Transverse colon (tissue), 4 donors: ENCODE results near the gene DCAF4L1.

Source experiments
- EP300 ChIP-seq: sonication (generic); formaldehyde crosslinking; IDR thresholded peaks from one replicate; pipeline ENCODE4 v1.6.1; 2017; ENCODE audit warnings: antibody characterized with exemption, low read depth
- POLR2A ChIP-seq: fragments of 450-650 bp; IDR thresholded peaks from one replicate; pipeline ENCODE4 v1.6.1; 2016; ENCODE audit warnings: antibody characterized with exemption, mild to moderate bottlenecking, moderate library complexity
- POLR2AphosphoS5 ChIP-seq, 3 donors: sonication (generic); formaldehyde crosslinking; IDR thresholded peaks; one replicate each; pipeline ENCODE4 v1.6.1; 2016; ENCODE audit warnings: antibody characterized with exemption in 3 of 3
- TF ChIP-seq, protein P1 (sequence below), 5 experiments: fragments of 200-600 bp in 3 of 5; fragments of 450-650 bp in 2 of 5; sonication (generic) in 3 of 5; IDR thresholded peaks; 1 replicate in 2 of 5; 2 replicates in 3 of 5; pipeline ENCODE4 v1.5.1; 2016 to 2017; ENCODE audit warnings: antibody characterized with exemption in 5 of 5, inconsistent platforms in 3 of 5, mild to moderate bottlenecking in 2 of 5, moderate library complexity in 1 of 5

DNA sequence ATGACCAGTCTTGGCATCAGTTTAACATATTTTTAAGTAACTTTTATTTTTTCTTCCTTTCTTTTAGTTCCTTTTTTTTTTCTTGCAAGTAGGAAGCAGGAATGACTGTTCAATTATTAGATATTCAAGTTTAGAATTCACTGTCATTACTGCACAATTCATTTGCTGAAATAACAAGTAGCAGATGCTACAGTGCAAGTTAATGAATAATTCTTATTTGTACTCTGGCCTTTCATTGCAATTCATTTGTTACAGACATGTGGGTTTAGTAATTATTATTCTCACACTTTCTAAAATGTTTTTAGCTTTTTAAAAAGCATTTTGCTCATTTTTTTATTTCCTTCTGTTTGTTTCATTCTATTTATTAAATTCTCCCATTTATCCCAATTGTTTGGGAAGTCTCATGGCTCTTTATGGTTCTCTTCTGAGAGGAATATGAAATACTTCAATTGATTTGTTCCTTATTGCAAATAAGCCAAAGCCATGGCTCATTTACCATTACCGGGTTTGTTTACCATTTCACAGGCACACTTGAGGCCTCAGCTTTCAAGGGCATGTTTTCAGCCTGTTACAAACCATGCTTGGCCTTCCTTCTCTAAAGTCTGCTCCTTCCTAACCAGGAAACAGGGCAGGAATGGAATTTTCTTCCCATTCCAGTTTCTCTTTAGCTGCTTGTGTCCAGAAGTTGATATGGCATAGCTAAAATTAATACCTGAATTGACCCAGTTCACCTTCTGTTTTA lies 4.6 kb upstream of the DCAF4L1 start:
- TF ChIP-seq, protein P1, sequence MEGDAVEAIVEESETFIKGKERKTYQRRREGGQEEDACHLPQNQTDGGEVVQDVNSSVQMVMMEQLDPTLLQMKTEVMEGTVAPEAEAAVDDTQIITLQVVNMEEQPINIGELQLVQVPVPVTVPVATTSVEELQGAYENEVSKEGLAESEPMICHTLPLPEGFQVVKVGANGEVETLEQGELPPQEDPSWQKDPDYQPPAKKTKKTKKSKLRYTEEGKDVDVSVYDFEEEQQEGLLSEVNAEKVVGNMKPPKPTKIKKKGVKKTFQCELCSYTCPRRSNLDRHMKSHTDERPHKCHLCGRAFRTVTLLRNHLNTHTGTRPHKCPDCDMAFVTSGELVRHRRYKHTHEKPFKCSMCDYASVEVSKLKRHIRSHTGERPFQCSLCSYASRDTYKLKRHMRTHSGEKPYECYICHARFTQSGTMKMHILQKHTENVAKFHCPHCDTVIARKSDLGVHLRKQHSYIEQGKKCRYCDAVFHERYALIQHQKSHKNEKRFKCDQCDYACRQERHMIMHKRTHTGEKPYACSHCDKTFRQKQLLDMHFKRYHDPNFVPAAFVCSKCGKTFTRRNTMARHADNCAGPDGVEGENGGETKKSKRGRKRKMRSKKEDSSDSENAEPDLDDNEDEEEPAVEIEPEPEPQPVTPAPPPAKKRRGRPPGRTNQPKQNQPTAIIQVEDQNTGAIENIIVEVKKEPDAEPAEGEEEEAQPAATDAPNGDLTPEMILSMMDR (IDR thresholded peaks at IDR 0.05), result no peak
- TF ChIP-seq EP300, result no peak
- TF ChIP-seq POLR2A, result no peak
- no peak for TF ChIP-seq POLR2AphosphoS5 (IDR thresholded peaks at IDR 0.05)
